ENCODE results near the gene CHST14.

The CHST14 gene

GRCh38 chr15:40489274-40490175 is 18.7 kb downstream of the CHST14 start:
- H3K4me2 ChIP-seq, result no peak overlapping the region
- no peaks in the 10 kb centered on the region for H3K36me3 ChIP-seq
- H3K4me1 ChIP-seq, result peaks cover 19 to 27% (median 21%) of the 10 kb centered on the region in 10 experiments
- no peaks in the 10 kb centered on the region for H4K20me1 ChIP-seq
- H3K27me3 ChIP-seq, result no peaks in the 10 kb centered on the region
- H3K4me3 ChIP-seq, result no peak overlapping the region
- peaks cover 0 to 33% (median 20%) of the 10 kb centered on the region in 11 experiments; a peak in 17 of 22 replicates for H3K9me3 ChIP-seq (replicated peaks in 1 of 11)
- H3K9ac ChIP-seq, result no peak overlapping the region
- no peak overlapping the region for H3K27ac ChIP-seq
- no peak for TF ChIP-seq Cebpa-rat (IDR thresholded peaks at IDR 0.05)

GRCh38 chr15:40493089-40493840 is 22.5 kb downstream of the CHST14 start:
- no peaks in the 10 kb centered on the region for H3K36me3 ChIP-seq
- peak overlapping the region; percentile 47 to 89 (median 79) for H3K4me2 ChIP-seq
- H3K27ac ChIP-seq, result peak overlapping the region in 10 of 11 experiments; percentile 5 to 84 (median 72); a peak in 19 of 22 replicates
- H3K4me3 ChIP-seq, result 0 out of 20 replicates have a peak overlapping the region, but pooled peaks of 1 of the 10 experiments have one; percentile 1
- peaks cover 0 to 8% (median 3%) of the 10 kb centered on the region in 11 experiments; a peak in 10 of 22 replicates for H3K9me3 ChIP-seq (replicated peaks in 1 of 11)
- no peaks in the 10 kb centered on the region for H4K20me1 ChIP-seq
- peak in 2 of 11 experiments; percentile 14 to 73; a peak in 1 of 22 replicates for TF ChIP-seq Cebpa-rat (IDR thresholded peaks at IDR 0.05)
- peak overlapping the region in 6 of 11 experiments; percentile 40 to 67 (median 52); a peak in 10 of 22 replicates for H3K9ac ChIP-seq
- H3K4me1 ChIP-seq, result peaks cover 19 to 44% (median 28%) of the 10 kb centered on the region in 10 experiments
- H3K27me3 ChIP-seq, result no peaks in the 10 kb centered on the region

- Histone ChIP-seq H3K4me1 (peaks cover 19 to 44% (median 28%) of the 10 kb centered on the region in 10 experiments), H4K20me1 (no peaks in the 10 kb centered on the region), H3K36me3 (no peaks in the 10 kb centered on the region), H3K9ac (no peak overlapping the region), H3K4me2 (peak overlapping the region in 3 of 11 experiments; percentile 81 to 89 (median 81); a peak in 3 of 22 replicates), H3K27ac (peak overlapping the region in 2 of 11 experiments; percentile 79 to 84; a peak in 2 of 22 replicates), H3K27me3 (no peaks in the 10 kb centered on the region), H3K4me3 (no peak overlapping the region), H3K9me3 (replicated peaks in 1 of 11) (no peaks in the 10 kb centered on the region)
- no peak for TF ChIP-seq Cebpa-rat (IDR thresholded peaks at IDR 0.05)
Measured at GRCh38 chr15:40495516-40495915, 24.7 kb downstream of the CHST14 start.

DNA sequence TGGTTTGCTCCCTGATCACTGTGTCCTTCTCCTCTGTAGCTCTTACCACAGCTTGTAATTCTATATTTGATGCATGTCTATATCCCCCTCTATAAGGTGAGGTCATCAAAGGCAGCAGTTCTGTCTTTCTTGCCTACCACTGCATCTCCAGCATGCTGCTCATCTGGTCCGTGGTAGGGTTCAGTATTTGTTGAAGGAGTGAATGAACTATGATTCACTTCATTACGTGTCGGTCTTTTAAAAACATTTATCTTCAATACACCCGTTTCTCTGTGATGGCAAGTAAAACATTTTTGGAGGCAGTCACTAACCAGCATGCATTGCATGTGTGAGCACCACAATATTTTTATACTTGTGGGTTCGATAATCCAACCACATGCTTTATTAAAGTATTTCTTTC is 27.6 kb downstream of the CHST14 start:
- Histone ChIP-seq H3K27ac (no peak overlapping the region), H3K4me2 (no peak overlapping the region), H3K4me3 (no peak overlapping the region), H3K9ac (no peak overlapping the region), H3K4me1 (peaks cover 10 to 29% (median 18%) of the 10 kb centered on the region in 10 experiments), H3K36me3 (no peaks in the 10 kb centered on the region), H4K20me1 (no peaks in the 10 kb centered on the region), H3K27me3 (no peaks in the 10 kb centered on the region), H3K9me3 (replicated peaks in 1 of 11) (no peaks in the 10 kb centered on the region)
- TF ChIP-seq Cebpa-rat (IDR thresholded peaks at IDR 0.05), result no peak

- Histone ChIP-seq H4K20me1 (no peaks in the 10 kb centered on the region), H3K9ac (no peak overlapping the region), H3K4me1 (peaks cover 5 to 25% (median 14%) of the 10 kb centered on the region in 10 experiments), H3K4me3 (no peak overlapping the region), H3K27me3 (no peaks in the 10 kb centered on the region), H3K36me3 (no peaks in the 10 kb centered on the region), H3K9me3 (replicated peaks in 1 of 11) (no peaks in the 10 kb centered on the region), H3K27ac (no peak overlapping the region), H3K4me2 (no peak overlapping the region)
- no peak for TF ChIP-seq Cebpa-rat (IDR thresholded peaks at IDR 0.05)
Measured at GRCh38 chr15:40498891-40499290, 28.1 kb downstream of the CHST14 start.

GRCh38 chr15:40499931-40500330 is 29.1 kb downstream of the CHST14 start:
- no peaks in the 10 kb centered on the region for H3K27me3 ChIP-seq

GRCh38 chr15:40500568-40501330 is 30.0 kb downstream of the CHST14 start:
- no peak overlapping the region for H3K27ac ChIP-seq
- H3K4me3 ChIP-seq, result no peak overlapping the region
- H4K20me1 ChIP-seq, result no peaks in the 10 kb centered on the region
- 0 out of 22 replicates have a peak, but pooled peaks cover 0 to 2% (median 0%) of the 10 kb centered on the region in 11 experiments for H3K27me3 ChIP-seq
- no peak overlapping the region for H3K9ac ChIP-seq
- TF ChIP-seq Cebpa-rat (IDR thresholded peaks at IDR 0.05), result no peak
- peaks cover 0 to 7% (median 0%) of the 10 kb centered on the region in 10 experiments; a peak in 4 of 20 replicates for H3K4me1 ChIP-seq
- H3K9me3 ChIP-seq (replicated peaks in 1 of 11), result no peaks in the 10 kb centered on the region
- no peaks in the 10 kb centered on the region for H3K36me3 ChIP-seq
- no peak overlapping the region for H3K4me2 ChIP-seq

More at GRCh38 chr15:40499931-40500330, 29.1 kb downstream of the CHST14 start:
- peaks cover 0 to 14% (median 3%) of the 10 kb centered on the region in 10 experiments; a peak in 14 of 20 replicates for H3K4me1 ChIP-seq
- no peak overlapping the region for H3K4me3 ChIP-seq
- no peak overlapping the region for H3K9ac ChIP-seq
- H4K20me1 ChIP-seq, result no peaks in the 10 kb centered on the region
- TF ChIP-seq Cebpa-rat (IDR thresholded peaks at IDR 0.05), result no peak
- H3K36me3 ChIP-seq, result no peaks in the 10 kb centered on the region
- no peak overlapping the region for H3K4me2 ChIP-seq
- H3K27ac ChIP-seq, result no peak overlapping the region
- H3K9me3 ChIP-seq (replicated peaks in 1 of 11), result no peaks in the 10 kb centered on the region

GRCh38 chr15:40501487-40501886 is 30.7 kb downstream of the CHST14 start:
- no peaks in the 10 kb centered on the region for H4K20me1 ChIP-seq
- no peak overlapping the region for H3K9ac ChIP-seq
- no peak overlapping the region for H3K4me2 ChIP-seq
- H3K4me3 ChIP-seq, result no peak overlapping the region
- H3K9me3 ChIP-seq (replicated peaks in 1 of 11), result no peaks in the 10 kb centered on the region
- H3K27me3 ChIP-seq, result peaks cover 0 to 6% (median 0%) of the 10 kb centered on the region in 11 experiments; a peak in 2 of 22 replicates
- H3K36me3 ChIP-seq, result no peaks in the 10 kb centered on the region
- TF ChIP-seq Cebpa-rat (IDR thresholded peaks at IDR 0.05), result no peak
- no peak overlapping the region for H3K27ac ChIP-seq
- peaks cover 0 to 3% (median 0%) of the 10 kb centered on the region in 10 experiments; a peak in 1 of 20 replicates for H3K4me1 ChIP-seq

Measured in BLaER1 treated with 17β-estradiol and CSF1 and Interleukin-3, amounts not matched to agents 10 nM and 100 nM (cell line).